H4 (cell line): Measurements from ENCODE around the gene KMT2C. TPM values are rescaled to one million over a fixed set of nuclear protein-coding genes. Genes with fewer than 3 reads are reported as not detected.

Experiments used
- DNase-seq: peaks from one replicate; pipeline ENCODE4 v3.0.0-alpha.2; 2015; ENCODE audit warnings: low spot score
- total RNA-seq: library from RNA; depleted of rRNA; stranded (reverse); fragments of >200 nt; shearing (Covaris generic); gene quantifications from 2 replicates; pipeline ENCODE4 v1.2.3, GENCODE V29; 2014

Gene KMT2C
- total RNA-seq, 1 experiment from 2014 or later, result 10.1 TPM

DNA sequence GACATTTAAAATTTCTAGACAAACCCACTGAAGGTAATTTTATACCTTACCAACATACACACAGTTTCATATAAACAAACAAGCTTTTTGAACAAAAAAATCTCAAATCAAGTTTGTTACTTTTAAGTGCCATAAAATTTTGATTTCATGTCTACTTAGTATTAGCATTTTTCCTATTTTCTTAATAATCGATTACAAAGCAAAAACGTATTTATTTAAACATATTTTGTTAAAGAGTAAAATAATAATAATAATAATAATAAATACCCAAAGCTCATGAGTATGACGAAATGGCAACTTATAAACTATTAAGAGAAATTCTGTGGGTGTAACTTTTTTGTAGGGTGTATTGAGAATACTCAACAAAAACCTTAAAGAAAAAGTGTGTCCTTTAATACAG is 232.7 kb downstream of the KMT2C start:
- DNase-seq, result no peak

DNA sequence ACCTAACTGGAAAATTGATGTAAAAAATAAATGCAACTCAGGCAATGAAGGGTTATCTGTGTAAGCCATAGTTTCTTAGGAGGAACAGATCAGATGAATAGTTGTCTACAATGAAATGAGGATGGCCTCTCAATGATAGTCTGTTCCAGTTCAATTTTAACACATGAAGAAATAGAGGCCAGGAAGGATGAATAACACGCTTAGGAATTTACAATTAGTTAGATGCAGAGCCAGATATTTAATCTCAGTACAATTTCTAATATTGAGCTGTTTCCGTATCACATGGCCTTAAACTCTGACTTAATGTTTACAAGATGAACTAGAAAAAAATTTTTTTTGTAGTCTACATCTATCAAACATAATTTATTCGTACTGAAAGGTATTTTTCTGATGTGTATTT is 233.7 kb downstream of the KMT2C start:
- DNase-seq, result no peak

DNA sequence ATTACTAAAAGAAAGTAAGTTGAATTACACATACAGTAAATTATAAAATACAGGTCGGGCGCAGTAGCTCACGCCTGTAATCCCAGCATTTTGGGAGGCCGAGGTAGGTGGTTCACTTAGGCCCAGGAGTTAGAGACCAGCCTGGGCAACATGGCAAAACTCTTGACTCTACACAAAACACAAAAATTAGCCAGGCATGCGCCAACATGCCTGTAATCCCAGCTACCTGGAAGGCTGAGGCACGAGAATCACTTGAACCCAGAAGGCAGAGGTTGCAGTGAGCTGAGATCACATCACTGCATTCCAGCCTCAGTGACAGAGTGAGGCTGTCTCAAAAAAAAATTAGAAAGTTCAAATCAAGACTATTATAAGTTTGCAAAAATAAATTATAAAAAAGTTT is 235.4 kb downstream of the KMT2C start:
- no peak for DNase-seq

DNA sequence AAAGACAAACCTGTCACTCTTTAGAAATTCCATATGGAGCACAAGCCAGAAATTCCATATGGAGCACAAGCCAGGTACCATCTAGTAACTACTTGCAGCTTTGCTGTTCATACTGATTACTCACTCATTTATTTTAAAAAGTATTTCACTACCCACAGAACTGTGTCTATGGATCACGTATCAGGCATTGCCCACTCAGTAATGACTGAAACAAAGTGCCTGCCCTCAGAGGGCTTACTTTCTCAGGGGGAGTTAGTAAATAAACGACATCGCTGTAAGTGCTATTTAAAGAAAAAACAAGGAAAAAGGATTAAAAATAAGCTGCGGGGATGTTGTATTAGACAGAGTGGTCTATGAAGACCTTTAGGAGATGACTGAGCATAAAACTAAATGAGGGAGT is 239.4 kb downstream of the KMT2C start:
- DNase-seq, result no peak

DNA sequence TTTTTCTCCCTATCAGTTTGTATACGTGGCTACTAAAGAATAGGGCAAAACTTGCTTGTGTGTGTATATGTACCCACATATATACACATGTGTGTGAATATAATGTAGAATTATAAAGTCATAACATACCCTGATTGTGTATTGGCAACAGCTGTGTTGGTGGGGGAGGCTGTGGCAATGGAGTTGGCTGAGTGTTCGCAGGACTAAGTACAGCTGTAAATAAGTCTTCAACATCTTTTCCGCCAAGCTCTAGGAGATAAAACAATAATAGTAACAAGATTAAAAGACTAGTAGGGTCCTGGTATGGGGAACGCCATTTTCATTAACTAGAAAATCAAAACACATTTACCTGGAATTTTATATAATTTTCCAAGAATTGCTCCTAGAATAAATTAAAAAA is 241.9 kb downstream of the KMT2C start:
- no peak for DNase-seq

DNA sequence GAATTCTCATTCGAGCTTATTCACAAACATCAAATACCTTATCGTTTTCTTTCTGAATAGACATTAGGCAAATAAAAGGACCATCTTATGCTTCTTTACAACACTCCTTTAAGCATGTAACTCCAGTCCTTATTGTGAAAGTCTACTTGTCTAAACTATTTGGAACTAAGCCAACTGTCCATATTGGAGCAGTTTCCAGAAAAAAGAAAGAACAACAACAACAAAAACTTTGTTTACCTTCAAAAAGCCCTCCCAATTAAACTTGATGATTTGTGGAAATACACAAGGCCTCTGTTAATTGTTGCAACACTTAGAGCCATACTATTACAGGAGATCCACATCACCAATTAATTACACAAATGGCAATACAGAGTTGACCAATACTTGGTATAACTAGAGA is 246.7 kb downstream of the KMT2C start:
- DNase-seq, result no peak

DNA sequence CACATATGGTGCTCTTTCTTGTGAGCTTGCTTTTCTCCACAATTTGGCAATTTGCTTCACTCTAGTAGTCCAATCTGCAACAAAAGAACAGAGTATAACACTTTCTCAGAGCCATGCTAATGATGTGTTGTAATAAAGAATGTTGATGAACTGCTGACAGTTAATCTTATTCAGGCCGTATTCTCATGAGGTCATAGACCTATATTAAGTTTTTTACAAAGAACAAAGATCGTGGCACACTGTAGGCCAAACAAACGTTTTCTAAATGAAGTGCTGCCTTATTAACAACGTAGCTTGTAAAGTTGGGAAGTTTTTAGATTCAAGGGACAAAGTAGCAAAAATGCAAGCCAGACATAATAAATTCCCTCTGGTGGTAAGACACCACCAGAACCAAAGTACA is 250.2 kb downstream of the KMT2C start:
- no peak for DNase-seq

DNA sequence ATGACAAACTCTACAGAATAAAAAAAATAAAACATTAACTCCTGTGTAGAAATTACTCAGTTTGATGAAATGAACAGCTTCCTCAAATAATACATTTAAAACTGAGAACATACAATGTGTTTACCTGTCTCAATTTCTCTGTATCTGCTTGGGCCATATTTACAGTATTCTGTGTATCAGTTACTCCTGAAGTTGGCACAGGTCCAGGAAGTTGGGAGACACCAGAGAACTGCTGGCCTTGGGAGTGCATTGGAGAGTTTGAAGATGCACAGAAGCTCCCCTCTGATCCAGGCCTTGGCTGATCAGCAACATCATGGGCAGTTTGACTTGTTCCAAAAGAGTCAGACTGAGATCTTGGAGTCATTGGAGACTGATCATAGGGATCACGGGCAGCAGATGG is 255.2 kb downstream of the KMT2C start:
- DNase-seq, result no peak

DNA sequence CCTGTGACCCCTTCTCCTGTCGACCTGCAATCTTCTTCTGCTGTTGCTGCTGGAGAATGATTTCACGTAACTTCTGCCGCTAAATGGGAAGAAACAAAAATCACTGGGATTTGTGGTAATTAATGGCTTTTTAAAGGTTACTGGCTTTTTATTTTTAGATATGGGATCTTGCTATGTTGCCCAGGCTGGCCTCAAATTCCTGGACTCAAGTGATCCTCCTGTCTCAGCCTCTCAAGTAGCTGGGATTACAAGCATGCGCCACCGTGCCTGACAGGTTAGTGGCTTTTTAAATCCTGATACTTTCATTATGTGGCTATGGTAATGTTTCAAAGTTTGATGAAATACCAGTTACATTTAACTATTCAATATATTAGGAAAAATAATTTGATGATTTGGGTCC is 255.8 kb downstream of the KMT2C start:
- DNase-seq, result no peak

DNA sequence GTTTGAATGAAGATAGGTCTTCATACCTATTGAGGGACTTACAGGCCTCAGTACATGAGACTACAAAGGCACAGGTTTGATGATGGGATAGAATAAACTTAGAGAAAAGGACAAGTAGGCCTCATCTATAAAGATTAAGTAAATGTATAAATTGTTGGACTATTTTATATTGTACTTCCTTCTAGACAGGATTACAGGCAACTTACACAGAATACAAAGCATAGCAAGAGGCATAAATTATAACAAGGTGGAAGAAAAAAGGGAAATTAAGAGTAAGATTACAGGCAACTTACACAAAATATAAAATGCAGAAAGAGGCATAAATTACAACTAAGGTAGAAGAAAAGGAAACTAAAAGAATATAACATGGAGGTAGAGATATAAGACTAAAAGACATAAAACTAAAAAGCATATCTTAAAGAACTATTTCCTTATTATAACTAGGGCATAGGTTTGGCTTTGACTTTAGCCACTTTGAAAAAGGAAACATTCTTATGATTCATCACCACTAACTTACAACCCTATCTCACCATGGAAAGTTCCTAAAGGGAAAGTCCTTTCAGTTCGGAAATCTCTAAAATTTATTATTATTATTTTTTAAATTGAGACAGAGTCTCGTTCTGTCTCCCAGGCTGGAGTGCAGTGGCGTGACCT is 257.3 kb downstream of the KMT2C start:
- no peak for DNase-seq

DNA sequence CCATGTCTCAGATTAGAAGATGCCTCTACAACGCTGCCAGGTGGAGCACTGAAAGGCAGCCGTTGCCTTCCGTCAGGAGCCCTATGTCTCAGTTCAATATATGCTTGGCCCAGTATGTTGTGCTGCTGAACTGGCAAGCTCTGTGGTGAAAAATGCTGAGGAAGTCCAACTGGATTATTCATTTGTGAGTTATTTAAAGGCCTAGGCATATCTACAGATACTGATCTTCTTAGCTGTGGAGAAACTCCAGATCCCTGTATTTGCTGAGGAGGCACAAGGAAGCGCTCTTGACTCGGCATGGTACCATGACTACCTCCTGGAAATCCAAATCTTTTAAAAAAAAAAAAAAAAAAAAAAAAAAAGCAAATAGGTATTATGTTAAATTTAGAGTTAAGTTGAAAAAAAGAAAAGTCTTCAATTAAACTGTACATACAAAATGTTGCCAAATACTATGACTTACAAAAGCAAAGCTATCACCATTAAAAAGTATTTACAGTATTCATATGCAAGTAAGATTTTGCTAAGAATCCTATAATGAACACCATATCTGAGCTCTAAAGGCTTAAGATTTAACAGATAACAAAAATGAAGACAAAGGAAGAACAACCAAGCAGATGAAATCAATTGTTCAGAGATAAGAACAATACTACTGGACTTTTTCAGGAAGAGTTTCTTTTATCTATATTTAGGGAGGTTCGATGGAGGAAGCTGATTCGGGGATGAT is 258.0 kb downstream of the KMT2C start:
- no peak for DNase-seq

DNA sequence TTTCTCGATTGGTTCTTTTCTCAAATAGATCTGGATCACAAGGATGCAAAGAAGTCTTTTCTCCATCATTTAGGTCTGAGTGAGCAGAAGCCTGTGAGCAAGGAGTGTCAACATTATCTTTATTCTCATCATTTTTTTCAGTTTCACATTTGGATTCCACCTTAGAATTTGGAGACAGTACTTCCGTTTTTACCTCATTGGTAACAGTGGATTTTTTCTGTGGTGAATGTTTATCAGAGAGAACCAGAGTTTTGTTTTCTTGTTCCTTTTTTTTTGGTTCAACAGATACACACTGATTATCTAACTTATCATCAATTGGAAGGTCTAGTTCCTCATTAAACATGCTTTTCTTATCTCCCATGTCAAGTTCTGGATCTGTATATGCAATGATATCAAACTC is 259.0 kb downstream of the KMT2C start:
- no peak for DNase-seq

DNA sequence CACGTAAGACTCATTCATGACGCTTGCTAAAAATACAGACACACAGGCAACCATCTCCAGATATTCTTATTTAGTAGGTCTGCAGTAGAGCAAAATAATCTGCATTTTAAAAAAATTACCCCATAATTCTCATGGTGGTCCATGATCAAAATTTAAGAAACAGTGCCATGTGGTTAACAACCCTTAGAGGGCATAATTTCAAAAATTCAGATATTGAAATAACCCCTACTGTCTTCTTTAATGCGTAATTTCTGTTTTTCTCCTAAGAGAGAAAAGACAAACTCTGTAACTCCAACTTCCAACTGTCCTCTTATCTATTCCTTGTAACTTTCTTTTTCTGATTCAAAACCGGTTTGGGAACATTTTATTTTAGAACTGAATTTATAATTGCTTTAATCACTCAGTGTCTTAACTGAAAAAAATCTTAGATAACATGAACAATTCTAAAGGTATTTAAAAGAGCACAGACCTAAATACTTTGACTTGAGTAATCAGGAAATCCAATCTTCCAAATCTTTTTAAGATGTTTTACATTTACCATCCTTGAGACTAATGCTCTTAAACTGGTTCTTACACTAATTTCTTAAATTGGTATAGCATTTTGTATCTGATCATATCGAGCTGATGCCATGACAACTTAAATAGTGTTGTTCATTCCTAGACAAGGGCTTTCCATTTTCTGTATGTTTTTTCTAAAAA is 262.3 kb downstream of the KMT2C start:
- DNase-seq, result no peak

DNA sequence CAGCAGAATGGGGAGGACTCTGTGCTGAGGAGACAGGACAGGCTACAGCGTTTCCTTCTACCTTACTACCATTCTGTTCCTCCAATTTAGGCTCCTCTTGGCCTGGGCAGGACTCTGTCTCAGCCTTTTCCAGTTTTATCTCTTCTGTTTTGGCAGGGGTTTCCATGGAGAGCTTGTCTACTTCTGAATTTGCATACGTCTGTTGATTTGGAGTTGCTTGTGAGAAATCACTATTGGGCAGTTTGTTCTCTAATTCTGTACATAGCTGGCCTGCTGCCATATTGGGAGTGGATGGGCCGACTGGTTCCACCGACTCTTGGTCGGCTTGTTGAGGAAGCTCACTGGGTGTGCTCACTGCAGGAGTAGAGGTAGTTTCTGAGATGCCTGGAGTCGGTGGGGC is 273.5 kb downstream of the KMT2C start:
- no peak for DNase-seq

DNA sequence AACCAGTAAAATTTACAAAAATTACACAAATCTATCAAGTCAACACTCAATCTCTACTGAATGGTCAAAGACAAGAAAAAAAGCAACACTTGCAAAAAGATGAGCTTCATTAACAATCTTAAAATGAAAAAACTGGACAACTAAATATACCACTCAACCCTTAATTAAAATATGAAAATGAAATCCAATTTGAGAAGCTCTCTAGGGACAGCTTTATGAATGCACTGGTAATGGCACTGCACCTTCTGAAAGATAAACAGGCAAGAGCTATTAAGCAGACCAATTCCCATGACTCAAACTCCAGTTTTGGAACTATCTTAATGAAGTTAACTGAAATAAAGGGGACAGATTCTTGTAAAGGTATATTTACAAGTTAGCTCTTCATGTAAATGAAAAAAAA is 274.6 kb downstream of the KMT2C start:
- DNase-seq, result no peak

DNA sequence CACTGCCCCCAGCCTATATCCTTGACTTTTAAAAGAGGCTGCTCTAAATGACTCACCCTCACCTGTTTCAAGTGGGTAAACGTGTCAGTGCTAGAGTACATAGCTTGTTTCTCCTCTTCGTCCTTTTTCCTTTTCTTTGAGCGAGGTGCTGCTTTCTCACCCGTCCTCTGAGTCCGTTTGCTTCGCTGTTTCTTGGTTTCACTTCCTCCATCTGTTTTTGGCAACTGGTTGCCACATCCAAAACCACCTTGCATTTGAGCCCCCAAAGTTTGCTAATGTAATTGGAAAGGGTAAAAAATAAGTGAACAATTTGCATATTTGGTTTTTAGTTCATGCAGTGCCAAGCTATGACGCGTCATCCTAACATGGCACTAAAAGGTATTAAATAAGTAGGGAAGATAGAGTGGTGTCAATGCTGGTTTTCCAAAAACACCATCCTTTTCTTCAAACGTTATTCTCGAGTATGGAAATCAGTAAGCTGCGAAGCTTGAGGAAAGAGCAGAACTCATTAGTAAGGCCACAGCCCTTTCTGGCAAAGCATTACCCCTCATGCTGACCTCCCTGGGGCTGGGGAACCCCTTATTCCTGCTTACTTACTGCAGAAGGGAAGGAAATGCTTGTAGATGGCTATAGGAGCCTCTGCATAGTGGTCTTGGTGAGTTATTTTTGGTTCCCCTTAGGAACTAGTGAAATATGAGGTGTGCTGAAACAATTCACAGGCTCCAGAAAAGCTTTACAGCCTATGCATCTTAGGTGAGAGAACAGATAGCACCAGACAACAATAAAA is 276.8 kb downstream of the KMT2C start:
- no peak for DNase-seq

DNA sequence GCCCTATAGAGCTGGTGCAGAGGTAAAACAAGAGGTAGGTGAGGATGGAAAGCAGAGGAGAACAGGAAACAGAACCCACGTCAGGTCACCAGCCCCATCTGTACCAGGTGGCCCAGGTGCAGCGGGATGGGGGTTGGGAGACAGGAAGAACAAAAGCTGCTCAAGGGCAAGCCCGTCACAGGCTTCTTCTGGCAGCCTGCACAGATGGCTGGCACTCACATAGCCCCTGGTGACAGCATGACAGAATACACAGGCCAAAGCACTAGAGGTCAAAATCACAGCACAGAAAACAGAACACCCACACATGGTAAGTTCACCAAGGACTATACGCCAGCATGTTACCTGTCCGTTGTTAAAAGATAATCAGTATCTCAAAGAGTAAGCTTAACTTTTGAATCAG is 283.5 kb downstream of the KMT2C start:
- no peak for DNase-seq

DNA sequence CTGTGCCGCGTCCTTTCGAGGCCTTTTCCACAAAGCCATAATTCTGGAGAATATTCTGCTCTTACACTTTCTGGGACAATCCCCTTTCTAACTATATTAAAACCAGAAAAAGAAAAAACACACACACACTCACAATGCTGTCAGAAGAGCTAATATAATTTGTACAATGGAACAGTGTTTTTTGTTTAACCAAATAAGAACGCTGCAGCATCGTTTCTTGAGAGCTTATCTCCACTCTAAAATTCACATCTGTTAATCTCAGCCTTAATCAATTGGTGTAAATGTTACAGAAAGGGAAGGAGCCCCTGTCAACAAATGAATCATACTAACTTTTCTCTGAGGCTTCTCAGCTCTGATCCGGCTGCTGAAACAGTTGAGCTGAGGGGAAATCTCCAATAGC is 286.4 kb downstream of the KMT2C start:
- no peak for DNase-seq

DNA sequence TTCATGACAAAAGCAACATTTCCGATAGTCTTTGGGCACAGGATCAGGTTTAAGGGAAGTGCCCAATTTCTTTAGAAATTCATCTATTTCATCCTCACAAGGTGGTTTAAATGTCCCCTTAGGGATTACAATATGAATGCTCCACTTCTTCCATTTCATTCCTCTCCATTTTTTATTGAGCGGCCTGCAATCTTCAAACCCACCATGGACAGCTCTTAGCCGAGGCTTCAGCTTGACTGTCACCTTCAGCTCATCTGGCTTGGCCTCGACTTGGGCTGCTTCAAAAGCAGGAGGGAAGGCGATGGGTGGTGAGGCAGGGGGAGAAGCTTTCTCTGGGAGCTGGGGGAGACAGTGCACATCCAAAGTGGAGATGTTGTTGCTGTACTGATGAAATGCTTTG is 287.1 kb downstream of the KMT2C start:
- DNase-seq, result no peak

DNA sequence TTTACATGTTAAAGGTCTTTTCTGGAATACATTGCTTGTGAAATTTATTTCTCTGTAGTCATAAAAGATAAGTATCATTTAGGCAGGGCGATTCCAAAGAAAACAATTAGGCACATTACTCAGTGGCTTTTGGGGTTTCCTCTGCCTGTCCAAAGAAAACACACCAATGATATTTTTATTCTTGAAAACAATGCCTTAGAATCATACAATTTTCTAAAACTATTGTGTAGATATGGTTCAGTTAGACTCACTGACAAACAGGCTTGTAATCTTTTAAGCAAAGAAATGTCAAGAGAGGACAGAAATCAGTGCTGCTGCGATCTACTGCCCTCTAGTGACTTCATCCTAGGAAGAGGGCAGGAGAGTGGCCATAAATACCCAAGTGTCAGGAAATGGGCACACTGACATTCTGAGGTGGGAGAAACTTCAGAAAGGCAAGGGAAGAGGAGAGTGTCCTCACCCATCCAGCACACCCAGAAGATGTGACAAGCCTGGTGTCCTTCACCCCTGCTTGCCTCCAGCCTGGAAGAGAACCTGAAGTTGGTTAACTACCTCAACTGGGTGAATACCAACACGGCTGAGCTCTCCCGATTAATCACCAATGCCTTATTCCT is 289.8 kb downstream of the KMT2C start:
- DNase-seq, result peak; percentile 47

DNA sequence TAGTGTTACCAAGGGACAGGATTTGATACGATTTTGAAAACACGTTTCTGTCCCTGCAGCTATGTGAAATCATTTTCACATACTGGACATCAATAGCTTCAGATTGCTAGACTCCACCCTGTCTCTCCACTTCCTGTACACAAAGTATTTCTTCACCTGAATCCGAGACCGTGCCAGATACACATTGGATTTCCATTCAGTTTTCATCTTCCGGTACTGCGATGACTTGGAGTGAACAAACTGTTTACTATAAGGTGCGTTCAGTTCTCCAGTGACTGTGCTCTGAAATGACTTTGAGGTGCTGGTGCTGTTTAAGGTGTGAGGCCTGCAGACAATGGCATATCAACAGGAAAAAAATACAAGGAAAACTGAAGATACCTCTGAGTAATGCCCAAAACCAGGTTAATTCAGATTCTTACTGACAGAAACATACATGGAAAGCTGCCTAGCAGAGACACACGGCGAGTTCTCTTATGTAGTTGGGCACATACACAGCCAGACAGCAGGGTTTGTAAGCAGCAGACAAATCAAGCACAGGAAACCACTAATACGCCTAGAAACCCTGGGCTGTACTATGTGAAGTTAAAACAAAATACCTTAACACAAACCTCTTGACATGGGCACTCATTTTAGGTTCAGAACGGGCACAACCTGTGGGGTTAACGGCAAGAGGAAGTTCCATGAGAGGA is 291.1 kb downstream of the KMT2C start:
- DNase-seq, result no peak
